Muscle of leg (tissue), 11 donors: Measurements from ENCODE around the gene CLTB. TPM values are rescaled to one million over a fixed set of nuclear protein-coding genes. Genes with fewer than 3 reads are reported as not detected.

ENCODE experiments used
- DNase-seq: peaks from one replicate; pipeline ENCODE4 v3.0.0; 2013
- H3K27ac ChIP-seq: one replicate; pipeline ENCODE4 v1.5.1; 2013; ENCODE audit warnings: mild to moderate bottlenecking, low read length, control low read depth
- H3K27me3 ChIP-seq: one replicate; pipeline ENCODE4 v1.6.1; 2013; ENCODE audit warnings: low read length; ENCODE audit not compliant: control insufficient read depth, insufficient read depth
- H3K36me3 ChIP-seq: one replicate; pipeline ENCODE4 v1.6.1; 2013; ENCODE audit warnings: low read length; ENCODE audit not compliant: control insufficient read depth, insufficient read depth
- H3K4me1 ChIP-seq: one replicate; pipeline ENCODE4 v1.6.1; 2013; ENCODE audit warnings: low read length; ENCODE audit not compliant: control insufficient read depth, insufficient read depth
- H3K4me3 ChIP-seq: one replicate; pipeline ENCODE4 v1.5.1; 2013; ENCODE audit warnings: low read length, control low read depth
- H3K9me3 ChIP-seq: replicated peaks from 2 replicates; pipeline ENCODE4 v1.6.1; 2013; ENCODE audit warnings: low read depth, low read length; ENCODE audit not compliant: control insufficient read depth
- WGBS: methylation state at CpG from one replicate; pipeline ENCODE4 v1.1.5; 2013; ENCODE audit warnings: missing lambda C conversion rate; ENCODE audit not compliant: insufficient coverage; 5-methylcytosine and 5-hydroxymethylcytosine counted together
- polyA plus RNA-seq, 8 donors: library from polyadenylated mRNA; unstranded; fragments of 120-200 nt; gene quantifications; one replicate each; pipeline versions ENCODE4 v1.2.1 to v1.2.3, GENCODE V29; 2013; ENCODE audit warnings: inconsistent platforms in 1 of 8, low replicate concordance in 1 of 8; ENCODE audit not compliant: insufficient read length in 8 of 8, insufficient read depth in 1 of 8
- total RNA-seq: library from RNA; stranded (reverse); fragments of 120-200 nt; gene quantifications from one replicate; pipeline ENCODE4 v1.2.4, GENCODE V29; 2013

The CLTB gene
- total and polyA plus RNA-seq, 9 donors, result 50.0 to 65.8 (median 57.5) TPM

- Histone ChIP-seq H3K36me3 (no peaks in the 10 kb centered on the region), H3K4me3 (no peak overlapping the region), H3K27ac (no peak overlapping the region), H3K27me3 (no peaks in the 10 kb centered on the region), H3K4me1 (no peaks in the 10 kb centered on the region), H3K9me3 (no peaks in the 10 kb centered on the region)
- no CpG with 5 or more reads among the region's 4 CpGs for WGBS
- DNase-seq, result no peak
Measured at GRCh38 chr5:176429972-176430371, 13.6 kb upstream of the CLTB start.

- Histone ChIP-seq H3K4me3 (no peak overlapping the region), H3K27me3 (no peaks in the 10 kb centered on the region), H3K4me1 (no peaks in the 10 kb centered on the region), H3K27ac (no peak overlapping the region), H3K36me3 (no peaks in the 10 kb centered on the region), H3K9me3 (no peaks in the 10 kb centered on the region)
- no peak for DNase-seq
- WGBS, result 77% methylated on average over 3 of the region's 4 CpGs
Measured at GRCh38 chr5:176427971-176428370, 11.6 kb upstream of the CLTB start.

- no CpG with 5 or more reads among the region's 1 CpG for WGBS
- Histone ChIP-seq H3K4me1 (no peaks in the 10 kb centered on the region), H3K9me3 (no peaks in the 10 kb centered on the region), H3K27me3 (no peaks in the 10 kb centered on the region), H3K36me3 (no peaks in the 10 kb centered on the region), H3K4me3 (no peak overlapping the region), H3K27ac (no peak overlapping the region)
- DNase-seq, result no peak
Measured at GRCh38 chr5:176426876-176427275, 10.5 kb upstream of the CLTB start.

- no peak for DNase-seq
- Histone ChIP-seq H3K27ac (no peak overlapping the region), H3K4me3 (no peak overlapping the region), H3K9me3 (no peaks in the 10 kb centered on the region), H3K4me1 (no peaks in the 10 kb centered on the region), H3K27me3 (no peaks in the 10 kb centered on the region), H3K36me3 (no peaks in the 10 kb centered on the region)
- WGBS, result no CpG with 5 or more reads among the region's 1 CpG
Measured at GRCh38 chr5:176425791-176426190, 9.5 kb upstream of the CLTB start.

- Histone ChIP-seq H3K27me3 (no peaks in the 10 kb centered on the region), H3K4me1 (no peaks in the 10 kb centered on the region), H3K4me3 (no peak overlapping the region), H3K9me3 (no peaks in the 10 kb centered on the region), H3K36me3 (no peaks in the 10 kb centered on the region), H3K27ac (no peak overlapping the region)
- no CpG with 5 or more reads among the region's 1 CpG for WGBS
- DNase-seq, result no peak
Measured at GRCh38 chr5:176425138-176425537, 8.8 kb upstream of the CLTB start.

- Histone ChIP-seq H3K9me3 (no peaks in the 10 kb centered on the region), H3K27me3 (no peaks in the 10 kb centered on the region), H3K27ac (no peak overlapping the region), H3K4me1 (no peaks in the 10 kb centered on the region), H3K36me3 (no peaks in the 10 kb centered on the region), H3K4me3 (no peak overlapping the region)
- no CpG with 5 or more reads among the region's 3 CpGs for WGBS
- no peak for DNase-seq
Measured at GRCh38 chr5:176424181-176424580, 7.8 kb upstream of the CLTB start.

GRCh38 chr5:176420972-176421544, 4.7 kb upstream of the CLTB start:
- peaks cover 7% of the 10 kb centered on the region for H3K4me1 ChIP-seq
- no CpG with 5 or more reads among the region's 2 CpGs for WGBS

GRCh38 chr5:176420086-176420485, 3.7 kb upstream of the CLTB start:
- no peaks in the 10 kb centered on the region for H3K36me3 ChIP-seq
- no peak overlapping the region for H3K4me3 ChIP-seq
- DNase-seq, result no peak
- 89% methylated on average over 5 of the region's 5 CpGs for WGBS
- no peaks in the 10 kb centered on the region for H3K9me3 ChIP-seq
- peaks cover 14% of the 10 kb centered on the region for H3K4me1 ChIP-seq
- H3K27me3 ChIP-seq, result no peaks in the 10 kb centered on the region
- H3K27ac ChIP-seq, result no peak overlapping the region

More at GRCh38 chr5:176420972-176421544, 4.7 kb upstream of the CLTB start:
- Histone ChIP-seq H3K36me3 (no peaks in the 10 kb centered on the region), H3K4me3 (no peak overlapping the region), H3K27me3 (no peaks in the 10 kb centered on the region), H3K27ac (no peak overlapping the region), H3K9me3 (no peaks in the 10 kb centered on the region)
- no peak for DNase-seq

- no peaks in the 10 kb centered on the region for H3K36me3 ChIP-seq
- DNase-seq, result no peak
- H3K9me3 ChIP-seq, result no peaks in the 10 kb centered on the region
- 82% methylated on average over 5 of the region's 9 CpGs for WGBS
- no peak overlapping the region for H3K27ac ChIP-seq
- H3K4me3 ChIP-seq, result no peak overlapping the region
- no peaks in the 10 kb centered on the region for H3K27me3 ChIP-seq
- H3K4me1 ChIP-seq, result peaks cover 21% of the 10 kb centered on the region
Measured at GRCh38 chr5:176418251-176418650, 1.9 kb upstream of the CLTB start.

GRCh38 chr5:176416965-176417364, 626 bp upstream of the CLTB start:
- WGBS, result 74% methylated on average over 9 of the region's 11 CpGs
- Histone ChIP-seq H3K36me3 (peaks cover 7% of the 10 kb centered on the region), H3K4me1 (peaks cover 23% of the 10 kb centered on the region), H3K9me3 (no peaks in the 10 kb centered on the region), H3K27ac (no peak overlapping the region), H3K4me3 (peak overlapping the region; percentile 37), H3K27me3 (no peaks in the 10 kb centered on the region)
- DNase-seq, result no peak
